HG02943 (cell line): Measurements from ENCODE around the gene CNTN4.

Experiments
- ATAC-seq: cut with Tn5 transposase; IDR thresholded peaks from one replicate; pipeline ENCODE4 v1.9.1; 2021; ENCODE audit warnings: mild to moderate bottlenecking, low read depth, moderate library complexity; ENCODE audit not compliant: unreplicated experiment

The CNTN4 gene

GRCh38 chr3:2568156-2568555 lies 469.5 kb downstream of the CNTN4 start:
- no peak for ATAC-seq

GRCh38 chr3:2568929-2569328 lies 470.3 kb downstream of the CNTN4 start:
- no peak for ATAC-seq

GRCh38 chr3:2577571-2577970 lies 478.9 kb downstream of the CNTN4 start:
- ATAC-seq = no peak

GRCh38 chr3:2578560-2578959 lies 479.9 kb downstream of the CNTN4 start:
- ATAC-seq = no peak

GRCh38 chr3:2579206-2579605 lies 480.5 kb downstream of the CNTN4 start:
- no peak for ATAC-seq

- no peak for ATAC-seq
These were observed 484.4 kb downstream of the CNTN4 start for GRCh38 chr3:2583046-2583445.

GRCh38 chr3:2589336-2589969 lies 490.8 kb downstream of the CNTN4 start:
- no peak for ATAC-seq

GRCh38 chr3:2595486-2595885 lies 496.8 kb downstream of the CNTN4 start:
- no peak for ATAC-seq

GRCh38 chr3:2597615-2598014 lies 498.9 kb downstream of the CNTN4 start:
- ATAC-seq = no peak

- no peak for ATAC-seq
These were observed 500.8 kb downstream of the CNTN4 start for GRCh38 chr3:2599471-2599870.

- no peak for ATAC-seq
These were observed 505.1 kb downstream of the CNTN4 start for GRCh38 chr3:2603692-2604289.

- no peak for ATAC-seq
These were observed 515.9 kb downstream of the CNTN4 start for GRCh38 chr3:2614578-2614977.

GRCh38 chr3:2615080-2615479 lies 516.4 kb downstream of the CNTN4 start:
- no peak for ATAC-seq

GRCh38 chr3:2623436-2623835 lies 524.8 kb downstream of the CNTN4 start:
- no peak for ATAC-seq

GRCh38 chr3:2628117-2628516 lies 529.5 kb downstream of the CNTN4 start:
- ATAC-seq = no peak

- no peak for ATAC-seq
These were observed 536.8 kb downstream of the CNTN4 start for GRCh38 chr3:2635511-2635910.

GRCh38 chr3:2643606-2644005 lies 544.9 kb downstream of the CNTN4 start:
- ATAC-seq = no peak

- ATAC-seq = no peak
These were observed 546.3 kb downstream of the CNTN4 start for GRCh38 chr3:2645001-2645400.

GRCh38 chr3:2650746-2651145 lies 552.1 kb downstream of the CNTN4 start:
- no peak for ATAC-seq

- no peak for ATAC-seq
These were observed 553.7 kb downstream of the CNTN4 start for GRCh38 chr3:2652386-2652785.

- ATAC-seq = no peak
These were observed 555.0 kb downstream of the CNTN4 start for GRCh38 chr3:2653706-2654105.

- no peak for ATAC-seq
These were observed 556.6 kb downstream of the CNTN4 start for GRCh38 chr3:2655229-2655701.
